HL-60 (cell line): ENCODE data around the gene SCAMP5.

ENCODE experiments used
- CTCF ChIP-seq: IDR thresholded peaks from one replicate; pipeline ENCODE4 v1.5.1; 2011; ENCODE audit warnings: low read length, control low read depth, inconsistent platforms; ENCODE audit not compliant: insufficient read depth
- GABPA ChIP-seq: IDR thresholded peaks from 2 replicates; pipeline ENCODE4 v1.6.1; 2012; ENCODE audit warnings: low read depth

- TF ChIP-seq CTCF (no peak), GABPA (no peak)
Observed at GRCh38 chr15:75052972-75053747, 57.8 kb downstream of the SCAMP5 start.
